PC-9 (cell line): ENCODE measurements around the gene COL25A1.

ENCODE experiments used
- EZH2 ChIP-seq: fragments of 200-600 bp; sonication (generic); IDR thresholded peaks from 2 replicates; pipeline ENCODE4 v1.8.0; 2017; ENCODE audit warnings: antibody characterized with exemption, low read depth
- TF ChIP-seq, protein P1 (sequence below): fragments of 200-600 bp; sonication (generic); conservative IDR thresholded peaks from 2 replicates; pipeline ENCODE4 v1.6.1; 2017; ENCODE audit warnings: mixed run types, antibody characterized with exemption, mild to moderate bottlenecking, moderate library complexity

DNA sequence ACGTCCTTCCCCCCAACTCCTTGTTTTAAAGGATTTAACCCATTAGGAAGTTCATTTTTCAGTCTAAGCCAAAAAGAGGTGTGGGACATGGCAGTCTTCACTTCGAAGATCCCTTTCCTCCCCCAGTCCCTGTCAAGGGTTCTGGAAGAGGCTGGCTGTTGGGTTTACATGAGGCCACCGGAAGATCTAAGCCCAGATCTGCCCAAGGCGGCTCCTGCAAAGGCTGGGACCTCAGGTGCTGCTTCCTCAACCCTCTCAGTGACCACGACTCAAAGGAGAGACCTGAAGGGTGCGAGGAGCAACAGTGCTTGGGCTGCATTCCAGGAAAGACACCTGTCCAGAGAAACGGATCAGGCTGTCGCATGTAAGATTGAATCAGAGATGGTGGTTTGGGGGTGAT is 516.1 kb downstream of the COL25A1 start:
- TF ChIP-seq, protein P1, sequence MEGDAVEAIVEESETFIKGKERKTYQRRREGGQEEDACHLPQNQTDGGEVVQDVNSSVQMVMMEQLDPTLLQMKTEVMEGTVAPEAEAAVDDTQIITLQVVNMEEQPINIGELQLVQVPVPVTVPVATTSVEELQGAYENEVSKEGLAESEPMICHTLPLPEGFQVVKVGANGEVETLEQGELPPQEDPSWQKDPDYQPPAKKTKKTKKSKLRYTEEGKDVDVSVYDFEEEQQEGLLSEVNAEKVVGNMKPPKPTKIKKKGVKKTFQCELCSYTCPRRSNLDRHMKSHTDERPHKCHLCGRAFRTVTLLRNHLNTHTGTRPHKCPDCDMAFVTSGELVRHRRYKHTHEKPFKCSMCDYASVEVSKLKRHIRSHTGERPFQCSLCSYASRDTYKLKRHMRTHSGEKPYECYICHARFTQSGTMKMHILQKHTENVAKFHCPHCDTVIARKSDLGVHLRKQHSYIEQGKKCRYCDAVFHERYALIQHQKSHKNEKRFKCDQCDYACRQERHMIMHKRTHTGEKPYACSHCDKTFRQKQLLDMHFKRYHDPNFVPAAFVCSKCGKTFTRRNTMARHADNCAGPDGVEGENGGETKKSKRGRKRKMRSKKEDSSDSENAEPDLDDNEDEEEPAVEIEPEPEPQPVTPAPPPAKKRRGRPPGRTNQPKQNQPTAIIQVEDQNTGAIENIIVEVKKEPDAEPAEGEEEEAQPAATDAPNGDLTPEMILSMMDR = no peak
- TF ChIP-seq EZH2 = no peak
